ENCODE results near the gene ETS1. TPM values are rescaled to one million over a fixed set of nuclear protein-coding genes. Genes with fewer than 3 reads are reported as not detected.

Gene ETS1
- total RNA-seq, 1 experiment from 2014 or later = 66.4 TPM

GRCh38 chr11:128615612-128616011 is 28.3 kb upstream of the ETS1 start:
- no peak overlapping the region for H3K27ac ChIP-seq (ENCODE audit: low read length)
- 0 out of 2 replicates have a peak, but pooled peaks cover 2% of the 10 kb centered on the region for H3K27me3 ChIP-seq (ENCODE audit: control insufficient read depth, insufficient read depth, low read length)
- DNase-seq (ENCODE audit: low read depth, low spot score) = no peak
- ChIA-PET CTCF (interaction anchor here (0.6 kb wide), 1 partner anchor 606 kb away, joined by 3 read pairs; no protein-coding TSS in a partner anchor), POLR2A (no interaction called here)
- no peak overlapping the region for H3K4me3 ChIP-seq (ENCODE audit: low read depth in 2 of 2, low read length in 2 of 2)
- TF ChIP-seq, protein P1, sequence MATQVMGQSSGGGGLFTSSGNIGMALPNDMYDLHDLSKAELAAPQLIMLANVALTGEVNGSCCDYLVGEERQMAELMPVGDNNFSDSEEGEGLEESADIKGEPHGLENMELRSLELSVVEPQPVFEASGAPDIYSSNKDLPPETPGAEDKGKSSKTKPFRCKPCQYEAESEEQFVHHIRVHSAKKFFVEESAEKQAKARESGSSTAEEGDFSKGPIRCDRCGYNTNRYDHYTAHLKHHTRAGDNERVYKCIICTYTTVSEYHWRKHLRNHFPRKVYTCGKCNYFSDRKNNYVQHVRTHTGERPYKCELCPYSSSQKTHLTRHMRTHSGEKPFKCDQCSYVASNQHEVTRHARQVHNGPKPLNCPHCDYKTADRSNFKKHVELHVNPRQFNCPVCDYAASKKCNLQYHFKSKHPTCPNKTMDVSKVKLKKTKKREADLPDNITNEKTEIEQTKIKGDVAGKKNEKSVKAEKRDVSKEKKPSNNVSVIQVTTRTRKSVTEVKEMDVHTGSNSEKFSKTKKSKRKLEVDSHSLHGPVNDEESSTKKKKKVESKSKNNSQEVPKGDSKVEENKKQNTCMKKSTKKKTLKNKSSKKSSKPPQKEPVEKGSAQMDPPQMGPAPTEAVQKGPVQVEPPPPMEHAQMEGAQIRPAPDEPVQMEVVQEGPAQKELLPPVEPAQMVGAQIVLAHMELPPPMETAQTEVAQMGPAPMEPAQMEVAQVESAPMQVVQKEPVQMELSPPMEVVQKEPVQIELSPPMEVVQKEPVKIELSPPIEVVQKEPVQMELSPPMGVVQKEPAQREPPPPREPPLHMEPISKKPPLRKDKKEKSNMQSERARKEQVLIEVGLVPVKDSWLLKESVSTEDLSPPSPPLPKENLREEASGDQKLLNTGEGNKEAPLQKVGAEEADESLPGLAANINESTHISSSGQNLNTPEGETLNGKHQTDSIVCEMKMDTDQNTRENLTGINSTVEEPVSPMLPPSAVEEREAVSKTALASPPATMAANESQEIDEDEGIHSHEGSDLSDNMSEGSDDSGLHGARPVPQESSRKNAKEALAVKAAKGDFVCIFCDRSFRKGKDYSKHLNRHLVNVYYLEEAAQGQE (IDR thresholded peaks at IDR 0.05; ENCODE audit: insufficient read depth in 1 of 2, low read depth in 2 of 2, low read length in 1 of 2) = no peak
- TF ChIP-seq CTCF (IDR thresholded peaks at IDR 0.05) (no peak), TCF7L2 (IDR thresholded peaks at IDR 0.05; ENCODE audit: low read depth, low read length) (no peak), SIN3A (IDR thresholded peaks at IDR 0.05; ENCODE audit: borderline replicate concordance, insufficient read depth, low read depth, low read length) (no peak), POLR2AphosphoS5 (IDR thresholded peaks at IDR 0.05; ENCODE audit: low read depth, low read length) (no peak)
- in situ Hi-C loops (cut with HindIII; ENCODE audit: low pct_unique_long_range_greater_than_20kb, low sequenced_read_pairs) = no loop called here
- intact Hi-C loops (cut with micrococcal nuclease; ENCODE audit: unreplicated experiment) = no loop called here
- H3K4me1 ChIP-seq (ENCODE audit: control insufficient read depth, insufficient read depth, low read length) = no peaks in the 10 kb centered on the region
- no peaks in the 10 kb centered on the region for H3K9me3 ChIP-seq (ENCODE audit: control insufficient read depth, insufficient read depth, low read depth, low read length)
- H3K36me3 ChIP-seq (ENCODE audit: control insufficient read depth, insufficient read depth, low read length) = no peaks in the 10 kb centered on the region
- no TSS peak for BruUV-seq (replicated peaks)
- ATAC-seq = no peak

- in situ Hi-C loops (cut with HindIII; ENCODE audit: low pct_unique_long_range_greater_than_20kb, low sequenced_read_pairs) = no loop called here
- CTCF ChIA-PET = interaction anchor here (0.6 kb wide), 2 partner anchors 497 to 605 kb away, joined by 3 read pairs; no protein-coding TSS in a partner anchor
These were observed 27.7 kb upstream of the ETS1 start for GRCh38 chr11:128615076-128615475.

More at GRCh38 chr11:128615076-128615475, 27.7 kb upstream of the ETS1 start:
- TF ChIP-seq TCF7L2 (IDR thresholded peaks at IDR 0.05; ENCODE audit: low read depth, low read length) = no peak
- TF ChIP-seq, protein P1 (IDR thresholded peaks at IDR 0.05; ENCODE audit: insufficient read depth in 1 of 2, low read depth in 2 of 2, low read length in 1 of 2) = no peak
- no peak for TF ChIP-seq SIN3A (IDR thresholded peaks at IDR 0.05; ENCODE audit: borderline replicate concordance, insufficient read depth, low read depth, low read length)
- no peak for TF ChIP-seq POLR2AphosphoS5 (IDR thresholded peaks at IDR 0.05; ENCODE audit: low read depth, low read length)
- no peak for TF ChIP-seq CTCF (IDR thresholded peaks at IDR 0.05)
- Histone ChIP-seq H3K4me3 (ENCODE audit: low read depth in 2 of 2, low read length in 2 of 2) (no peak overlapping the region), H3K27me3 (ENCODE audit: control insufficient read depth, insufficient read depth, low read length) (0 out of 2 replicates have a peak, but pooled peaks cover 2% of the 10 kb centered on the region), H3K27ac (ENCODE audit: low read length) (no peak overlapping the region), H3K36me3 (ENCODE audit: control insufficient read depth, insufficient read depth, low read length) (no peaks in the 10 kb centered on the region), H3K9me3 (ENCODE audit: control insufficient read depth, insufficient read depth, low read depth, low read length) (no peaks in the 10 kb centered on the region), H3K4me1 (ENCODE audit: control insufficient read depth, insufficient read depth, low read length) (no peaks in the 10 kb centered on the region)
- ATAC-seq (no peak), DNase-seq (ENCODE audit: low read depth, low spot score) (no peak)
- POLR2A ChIA-PET = no interaction called here
- intact Hi-C loops (cut with micrococcal nuclease; ENCODE audit: unreplicated experiment) = no loop called here
- no TSS peak for BruUV-seq (replicated peaks)
